OCI-LY1 (cell line): ENCODE data around the gene ERP29.

Source experiments
- EZH2 ChIP-seq: fragments of 200-600 bp; sonication (generic), shearing (Covaris generic); IDR thresholded peaks from 2 replicates; pipeline ENCODE4 v1.8.0; 2017; ENCODE audit warnings: borderline replicate concordance, mixed run types, mild to moderate bottlenecking, antibody characterized with exemption, low read length, moderate library complexity, mixed read lengths
- TF ChIP-seq, protein P1 (sequence below): fragments of 200-600 bp; sonication (generic), shearing (Covaris generic); IDR thresholded peaks from 2 replicates; pipeline ENCODE4 v1.5.1; 2017; ENCODE audit warnings: mild to moderate bottlenecking, antibody characterized with exemption, low read length, moderate library complexity, mixed read lengths

DNA sequence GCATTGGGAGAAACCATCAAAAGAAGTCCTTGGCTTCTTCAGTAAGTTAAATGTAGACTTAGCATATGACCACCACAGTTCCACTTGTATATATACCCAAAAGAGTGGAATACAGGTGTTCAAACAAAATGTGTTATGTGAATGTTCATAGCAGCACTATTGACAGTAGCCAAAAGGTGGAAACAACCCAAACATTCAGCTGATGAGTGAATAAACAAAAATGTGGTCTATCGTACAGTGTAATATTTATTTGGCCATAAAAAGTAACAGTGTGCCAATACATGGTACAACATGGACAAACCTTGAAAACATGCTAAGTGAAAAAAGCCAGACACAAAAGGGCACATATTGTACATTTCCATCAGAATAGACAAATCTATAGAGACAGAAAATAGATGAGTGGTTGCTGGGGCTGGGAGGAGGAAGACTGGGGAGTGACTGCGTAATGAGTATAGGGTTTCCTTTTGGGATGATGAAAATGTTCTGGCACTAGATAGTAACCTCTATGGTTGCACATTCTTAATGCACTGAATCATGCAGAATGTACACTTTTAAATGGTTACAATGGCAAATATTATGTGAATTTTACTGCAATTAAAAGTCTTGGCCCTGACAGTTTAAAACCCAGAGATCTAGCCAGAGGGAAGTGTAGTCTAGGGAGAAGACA, 5.5 kb downstream of the ERP29 start:
- TF ChIP-seq, protein P1, sequence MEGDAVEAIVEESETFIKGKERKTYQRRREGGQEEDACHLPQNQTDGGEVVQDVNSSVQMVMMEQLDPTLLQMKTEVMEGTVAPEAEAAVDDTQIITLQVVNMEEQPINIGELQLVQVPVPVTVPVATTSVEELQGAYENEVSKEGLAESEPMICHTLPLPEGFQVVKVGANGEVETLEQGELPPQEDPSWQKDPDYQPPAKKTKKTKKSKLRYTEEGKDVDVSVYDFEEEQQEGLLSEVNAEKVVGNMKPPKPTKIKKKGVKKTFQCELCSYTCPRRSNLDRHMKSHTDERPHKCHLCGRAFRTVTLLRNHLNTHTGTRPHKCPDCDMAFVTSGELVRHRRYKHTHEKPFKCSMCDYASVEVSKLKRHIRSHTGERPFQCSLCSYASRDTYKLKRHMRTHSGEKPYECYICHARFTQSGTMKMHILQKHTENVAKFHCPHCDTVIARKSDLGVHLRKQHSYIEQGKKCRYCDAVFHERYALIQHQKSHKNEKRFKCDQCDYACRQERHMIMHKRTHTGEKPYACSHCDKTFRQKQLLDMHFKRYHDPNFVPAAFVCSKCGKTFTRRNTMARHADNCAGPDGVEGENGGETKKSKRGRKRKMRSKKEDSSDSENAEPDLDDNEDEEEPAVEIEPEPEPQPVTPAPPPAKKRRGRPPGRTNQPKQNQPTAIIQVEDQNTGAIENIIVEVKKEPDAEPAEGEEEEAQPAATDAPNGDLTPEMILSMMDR: no peak
- no peak for TF ChIP-seq EZH2
